AG04450 (cell line): ENCODE measurements around the gene ARHGAP32. TPM values are rescaled to one million over a fixed set of nuclear protein-coding genes. Genes with fewer than 3 reads are reported as not detected.

Experiments
- CTCF ChIA-PET: fragments of 300-600, 350-600 bp; formaldehyde crosslinking; extraction: SDS; loops from one replicate; lab custom pipeline; 2022; ENCODE audit warnings: antibody characterized with exemption, inconsistent platforms; lab: Charles Lee
- POLR2A ChIA-PET: fragments of 350-600 bp; formaldehyde crosslinking; extraction: SDS; loops from one replicate; lab custom pipeline; 2021; ENCODE audit warnings: antibody characterized with exemption, inconsistent platforms; lab: Yijun Ruan, JAX
- DNase-seq: peaks from one replicate; pipeline ENCODE4 v3.0.0-alpha.2; 2011; ENCODE audit warnings: low read depth, low spot score
- H3K27ac ChIP-seq: one replicate; pipeline ENCODE4 v1.5.1; 2012; ENCODE audit warnings: low read depth, low read length, control low read depth
- H3K27me3 ChIP-seq: one replicate; pipeline ENCODE4 v1.6.0; 2012; ENCODE audit warnings: low read length; ENCODE audit not compliant: control insufficient read depth, insufficient read depth
- H3K4me3 ChIP-seq: 2 replicates; pipeline ENCODE4 v1.5.1; 2011; ENCODE audit warnings: mild to moderate bottlenecking, low read depth, low read length, control low read depth
- H3K9me3 ChIP-seq: 2 replicates; pipeline ENCODE4 v1.5.1; 2012; ENCODE audit warnings: low read length; ENCODE audit not compliant: control insufficient read depth, insufficient read depth
- CTCF ChIP-seq: IDR thresholded peaks from 2 replicates; pipeline ENCODE4 v1.5.1; 2011; ENCODE audit warnings: low read depth, low read length, control low read depth, inconsistent platforms
- polyA plus RNA-seq: library from polyadenylated mRNA; depleted of rRNA; stranded (reverse); fragments of >200 nt; gene quantifications from 2 replicates; pipeline ENCODE4 v1.2.3, GENCODE V29; 2011

ARHGAP32 gene
- polyA plus RNA-seq, 1 experiment = 7.5 TPM

GRCh38 chr11:129223701-129224149 lies 31.6 kb upstream of the ARHGAP32 start:
- TF ChIP-seq CTCF = no peak
- H3K27me3 ChIP-seq = no peaks in the 10 kb centered on the region
- no peak overlapping the region for H3K27ac ChIP-seq
- POLR2A ChIA-PET = no interaction called here
- H3K9me3 ChIP-seq = no peaks in the 10 kb centered on the region
- no peak overlapping the region for H3K4me3 ChIP-seq
- CTCF ChIA-PET = interaction anchor here (1.6 kb wide), 1 partner anchor 108 kb away, joined by 4 read pairs; no protein-coding TSS in a partner anchor
- DNase-seq = no peak

GRCh38 chr11:129223260-129223659 lies 31.1 kb upstream of the ARHGAP32 start:
- Histone ChIP-seq H3K27me3 (no peaks in the 10 kb centered on the region), H3K4me3 (no peak overlapping the region), H3K27ac (no peak overlapping the region), H3K9me3 (no peaks in the 10 kb centered on the region)
- TF ChIP-seq CTCF = no peak
- ChIA-PET POLR2A (no interaction called here), CTCF (interaction anchor here (0.8 to 1.6 kb wide), 2 partner anchors 32 to 108 kb away, joined by 3 to 4 read pairs; no protein-coding TSS in a partner anchor)
- no peak for DNase-seq

GRCh38 chr11:129222158-129222557 lies 30.0 kb upstream of the ARHGAP32 start:
- ChIA-PET POLR2A (no interaction called here), CTCF (interaction anchor here (1.6 kb wide), 1 partner anchor 109 kb away, joined by 4 read pairs; no protein-coding TSS in a partner anchor)
- no peak for DNase-seq
- Histone ChIP-seq H3K9me3 (no peaks in the 10 kb centered on the region), H3K4me3 (no peak overlapping the region), H3K27me3 (no peaks in the 10 kb centered on the region), H3K27ac (no peak overlapping the region)
- TF ChIP-seq CTCF = no peak

- DNase-seq = no peak
- Histone ChIP-seq H3K27ac (no peak overlapping the region), H3K4me3 (no peak overlapping the region), H3K27me3 (no peaks in the 10 kb centered on the region), H3K9me3 (no peaks in the 10 kb centered on the region)
- POLR2A ChIA-PET = no interaction called here
- TF ChIP-seq CTCF = no peak
- CTCF ChIA-PET = no interaction called here
These were observed 23.6 kb upstream of the ARHGAP32 start for GRCh38 chr11:129215506-129216245.

- H3K4me3 ChIP-seq = no peak overlapping the region
- ChIA-PET CTCF (no interaction called here), POLR2A (no interaction called here)
- H3K9me3 ChIP-seq = no peaks in the 10 kb centered on the region
- no peaks in the 10 kb centered on the region for H3K27me3 ChIP-seq
- H3K27ac ChIP-seq = no peak overlapping the region
- TF ChIP-seq CTCF = no peak
- no peak for DNase-seq
These were observed 22.7 kb upstream of the ARHGAP32 start for GRCh38 chr11:129214710-129215295.
